Cardiac ventricle fibroblast (primary cell): ENCODE results near the gene ZNF71. TPM values are rescaled to one million over a fixed set of nuclear protein-coding genes. Genes with fewer than 3 reads are reported as not detected.

Experiments
- total RNA-seq: library from RNA; depleted of rRNA; stranded (reverse); fragments of >200 nt; gene quantifications from 2 replicates; pipeline ENCODE4 v1.2.3, GENCODE V29; 2015

The ZNF71 gene
- total RNA-seq: 4.4 and 6.1 TPM in 2 replicates

DNA sequence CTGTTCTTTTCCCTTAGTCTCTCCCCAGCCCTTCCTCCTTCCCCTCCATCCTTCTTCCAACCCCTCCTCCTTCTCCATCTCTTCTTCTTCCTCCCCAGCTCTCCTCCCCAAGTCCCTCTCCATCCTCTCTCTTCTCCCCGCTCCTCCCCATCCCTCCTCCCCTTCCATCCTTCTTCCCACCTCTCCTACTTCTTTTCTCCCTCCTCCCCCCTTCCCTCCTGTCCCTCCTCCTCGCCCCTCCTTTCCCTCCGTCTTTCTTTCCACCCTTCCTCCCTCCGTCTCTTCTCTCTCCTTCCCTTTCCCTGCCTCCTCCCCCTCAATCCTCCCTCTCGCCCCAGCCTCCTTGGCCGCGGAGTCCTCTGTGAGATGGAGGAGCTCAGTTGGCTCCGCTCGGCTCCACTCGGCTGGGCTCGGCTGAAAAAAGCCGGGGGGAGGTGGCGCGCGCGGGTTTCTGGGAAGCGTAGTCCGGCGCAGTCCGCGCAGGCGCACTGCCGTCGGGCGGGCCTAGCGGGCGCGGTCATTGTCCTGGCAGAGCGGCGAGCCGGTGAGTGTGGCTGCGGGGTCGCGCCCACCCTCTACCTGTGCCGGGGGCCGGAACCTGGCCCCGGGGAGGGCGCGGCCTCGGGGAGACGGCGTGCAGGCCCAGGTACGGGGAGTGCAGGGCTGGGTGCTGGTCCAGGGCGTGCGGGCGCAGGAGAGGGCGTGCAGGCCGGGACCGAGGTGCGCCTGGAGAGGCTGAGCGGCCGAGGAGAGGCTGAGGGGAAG lies at the start of gene ZNF71:
ZNF71 (plus strand) TSS at position 520 of the 765 bp plus-strand sequence. CDS start 6,257 bp downstream, outside the sequence.

DNA sequence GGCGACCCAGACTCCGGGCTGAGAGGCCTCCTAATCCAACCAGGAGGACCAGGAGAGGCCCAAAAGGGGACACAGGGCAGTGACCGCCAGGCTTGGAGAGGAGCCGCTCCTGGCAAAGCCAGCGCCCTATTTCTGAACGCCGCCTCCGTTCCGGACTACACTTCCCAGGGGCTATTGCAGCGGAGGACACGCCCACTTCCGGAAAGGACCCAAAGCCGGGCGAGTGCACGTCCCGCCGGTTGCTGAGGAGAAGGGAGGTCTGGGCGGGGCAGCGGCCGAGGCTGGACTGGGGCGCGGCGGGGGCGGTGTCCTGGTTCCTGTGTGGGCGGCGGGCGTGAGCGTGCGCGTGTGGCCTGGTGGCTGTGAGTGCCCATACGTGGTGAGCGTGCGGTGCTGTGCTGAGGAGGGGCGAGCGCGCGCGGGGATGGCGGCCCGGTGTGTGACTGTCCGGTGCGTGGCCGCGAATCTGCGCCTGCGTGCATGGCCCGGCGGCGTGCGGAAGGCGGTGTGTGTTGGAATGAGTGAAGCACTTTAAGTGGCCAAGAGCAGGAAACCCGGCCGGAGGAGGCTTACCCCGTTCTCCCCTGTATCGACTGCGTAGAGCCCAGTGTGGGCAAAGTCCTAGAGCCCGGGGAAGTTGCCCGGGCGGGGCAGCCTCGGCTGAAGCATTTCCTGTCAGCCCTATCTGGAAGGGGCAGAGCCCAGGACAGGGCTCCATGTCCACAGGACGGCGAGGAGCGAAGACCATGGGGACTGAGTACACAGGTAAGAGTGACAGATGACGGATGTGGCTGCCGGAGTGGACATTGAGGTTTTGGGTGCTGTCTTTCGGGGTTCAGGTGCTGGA lies 27.6 kb upstream of the ZNF71 start, which contains the start of gene ZNF470:
ZNF470 (plus strand) TSS at position 195 of the 847 bp plus-strand sequence. CDS start 2,844 bp downstream, outside the sequence.

DNA sequence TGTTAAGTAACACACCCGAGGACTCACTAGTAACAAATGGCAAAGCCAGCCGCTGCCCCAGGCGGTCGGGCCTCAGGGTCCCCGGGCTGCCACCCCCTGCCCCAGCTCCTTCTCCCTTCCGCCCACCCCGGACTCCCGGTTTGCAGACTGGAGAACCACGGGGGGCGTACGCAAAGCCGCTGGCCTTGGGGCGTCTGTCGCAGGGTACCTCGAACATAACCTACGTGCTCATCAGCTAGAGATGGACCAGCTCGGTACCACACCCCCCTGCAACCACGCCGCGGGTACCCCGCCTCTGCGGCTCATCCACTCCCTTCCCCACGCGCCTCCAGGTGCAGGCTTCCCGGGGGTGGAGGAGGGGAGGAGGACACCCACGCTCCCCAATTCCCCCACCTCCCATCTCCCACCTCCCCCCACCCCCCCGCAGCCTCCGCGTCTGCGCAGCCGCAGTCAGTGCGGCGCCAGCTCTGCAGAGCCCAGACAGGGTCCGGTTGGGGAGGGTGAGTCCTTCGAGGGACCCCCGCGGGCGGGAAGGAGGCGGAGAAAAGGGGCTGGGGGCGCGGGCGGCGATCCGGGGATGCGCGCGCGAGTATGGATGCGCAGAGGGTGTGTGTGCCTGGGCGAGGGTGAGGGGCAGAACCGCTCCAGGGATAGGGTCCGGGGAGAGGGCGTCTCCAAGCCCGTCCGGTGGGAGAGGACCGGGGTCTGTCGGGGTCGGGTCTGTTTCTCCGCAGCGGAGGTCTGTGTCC lies 47.8 kb downstream of the ZNF71 start, which contains the start of gene SMIM17:
SMIM17 (plus strand) TSS at position 449 of the 749 bp plus-strand sequence. CDS start 2,509 bp downstream, outside the sequence.

DNA sequence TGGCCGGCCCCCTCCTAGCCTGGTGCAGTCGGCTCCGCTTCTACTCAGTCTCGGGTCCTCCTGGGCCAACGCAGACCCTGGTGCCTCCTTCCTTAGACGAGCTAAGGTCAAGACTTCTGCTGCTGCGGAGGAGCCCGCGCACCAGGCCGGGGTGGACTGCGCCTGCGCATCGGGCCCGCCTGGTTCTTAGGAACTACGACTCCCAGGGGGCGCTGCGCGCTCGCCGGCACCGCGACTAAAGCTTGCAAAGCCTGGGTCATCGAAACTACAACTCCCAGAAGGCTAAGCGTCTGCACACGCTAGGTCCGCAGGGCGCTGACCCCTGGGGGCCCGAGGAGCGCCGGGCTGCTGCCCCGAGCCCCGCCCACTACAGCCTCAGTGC lies 76.5 kb downstream of the ZNF71 start, which contains the start of gene ZNF835:
ZNF835 (minus strand) TSS at position 145 of the 382 bp plus-strand sequence. CDS start 6,559 bp downstream, outside the sequence.

Other genes with a start within 250 kb of the ZNF71 start
- 3.0 and 7.1 TPM in 2 replicates for gene ZNF582, start 201.8 kb upstream of the ZNF71 start, total RNA-seq
- gene ZNF583, start 191.0 kb upstream of the ZNF71 start, total RNA-seq: 4.2 and 7.7 TPM in 2 replicates
- 6.2 and 8.8 TPM in 2 replicates for gene ZNF667, start 118.0 kb upstream of the ZNF71 start, total RNA-seq
- gene ZNF471, start 87.4 kb upstream of the ZNF71 start, total RNA-seq: 6.0 and 10.0 TPM in 2 replicates
- gene ZFP28, start 56.4 kb upstream of the ZNF71 start, total RNA-seq: 4.6 and 5.1 TPM in 2 replicates
- gene ZNF470, start 27.8 kb upstream of the ZNF71 start, total RNA-seq: 4.6 and 4.7 TPM in 2 replicates
- 0.15 TPM in 1 of 2 replicates, not detected in the other for gene SMIM17, start 47.9 kb downstream of the ZNF71 start, total RNA-seq
- gene ZNF835, start 76.5 kb downstream of the ZNF71 start, total RNA-seq: 0.98 and 1.2 TPM in 2 replicates
- gene PEG3, start 245.4 kb downstream of the ZNF71 start, total RNA-seq: 2.6 and 2.8 TPM in 2 replicates
- gene ZIM2, start 245.4 kb downstream of the ZNF71 start, total RNA-seq: not detected in 2 replicates